AG04450 (cell line): ENCODE results near the gene LRRTM4. TPM values are rescaled to one million over a fixed set of nuclear protein-coding genes. Genes with fewer than 3 reads are reported as not detected.

ENCODE experiments used
- CTCF ChIA-PET: fragments of 300-600, 350-600 bp; formaldehyde crosslinking; extraction: SDS; loops from one replicate; lab custom pipeline; 2022; ENCODE audit warnings: antibody characterized with exemption, inconsistent platforms; lab: Charles Lee
- POLR2A ChIA-PET: fragments of 350-600 bp; formaldehyde crosslinking; extraction: SDS; loops from one replicate; lab custom pipeline; 2021; ENCODE audit warnings: antibody characterized with exemption, inconsistent platforms; lab: Yijun Ruan, JAX
- DNase-seq: peaks from one replicate; pipeline ENCODE4 v3.0.0-alpha.2; 2011; ENCODE audit warnings: low read depth, low spot score
- H3K27ac ChIP-seq: one replicate; pipeline ENCODE4 v1.5.1; 2012; ENCODE audit warnings: low read depth, low read length, control low read depth
- H3K27me3 ChIP-seq: one replicate; pipeline ENCODE4 v1.6.0; 2012; ENCODE audit warnings: low read length; ENCODE audit not compliant: control insufficient read depth, insufficient read depth
- H3K4me3 ChIP-seq: 2 replicates; pipeline ENCODE4 v1.5.1; 2011; ENCODE audit warnings: mild to moderate bottlenecking, low read depth, low read length, control low read depth
- H3K9me3 ChIP-seq: 2 replicates; pipeline ENCODE4 v1.5.1; 2012; ENCODE audit warnings: low read length; ENCODE audit not compliant: control insufficient read depth, insufficient read depth
- polyA plus RNA-seq: library from polyadenylated mRNA; depleted of rRNA; stranded (reverse); fragments of >200 nt; gene quantifications from 2 replicates; pipeline ENCODE4 v1.2.3, GENCODE V29; 2011
- TF ChIP-seq, protein P1 (sequence below): IDR thresholded peaks from 2 replicates; pipeline ENCODE4 v1.5.1; 2011; ENCODE audit warnings: low read depth, low read length, control low read depth, inconsistent platforms

LRRTM4 gene
- polyA plus RNA-seq, 1 experiment, result not detected

GRCh38 chr2:76938153-76938552 lies 584.0 kb downstream of the LRRTM4 start:
- H3K27me3 ChIP-seq, result no peaks in the 10 kb centered on the region
- H3K4me3 ChIP-seq, result no peak overlapping the region
- H3K9me3 ChIP-seq, result no peaks in the 10 kb centered on the region
- DNase-seq, result no peak
- TF ChIP-seq, protein P1, sequence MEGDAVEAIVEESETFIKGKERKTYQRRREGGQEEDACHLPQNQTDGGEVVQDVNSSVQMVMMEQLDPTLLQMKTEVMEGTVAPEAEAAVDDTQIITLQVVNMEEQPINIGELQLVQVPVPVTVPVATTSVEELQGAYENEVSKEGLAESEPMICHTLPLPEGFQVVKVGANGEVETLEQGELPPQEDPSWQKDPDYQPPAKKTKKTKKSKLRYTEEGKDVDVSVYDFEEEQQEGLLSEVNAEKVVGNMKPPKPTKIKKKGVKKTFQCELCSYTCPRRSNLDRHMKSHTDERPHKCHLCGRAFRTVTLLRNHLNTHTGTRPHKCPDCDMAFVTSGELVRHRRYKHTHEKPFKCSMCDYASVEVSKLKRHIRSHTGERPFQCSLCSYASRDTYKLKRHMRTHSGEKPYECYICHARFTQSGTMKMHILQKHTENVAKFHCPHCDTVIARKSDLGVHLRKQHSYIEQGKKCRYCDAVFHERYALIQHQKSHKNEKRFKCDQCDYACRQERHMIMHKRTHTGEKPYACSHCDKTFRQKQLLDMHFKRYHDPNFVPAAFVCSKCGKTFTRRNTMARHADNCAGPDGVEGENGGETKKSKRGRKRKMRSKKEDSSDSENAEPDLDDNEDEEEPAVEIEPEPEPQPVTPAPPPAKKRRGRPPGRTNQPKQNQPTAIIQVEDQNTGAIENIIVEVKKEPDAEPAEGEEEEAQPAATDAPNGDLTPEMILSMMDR, result no peak
- H3K27ac ChIP-seq, result no peak overlapping the region
- ChIA-PET CTCF (no interaction called here), POLR2A (no interaction called here)

GRCh38 chr2:76932550-76932949 lies 589.6 kb downstream of the LRRTM4 start:
- no peaks in the 10 kb centered on the region for H3K9me3 ChIP-seq
- CTCF ChIA-PET, result no interaction called here
- no peak overlapping the region for H3K4me3 ChIP-seq
- no peak overlapping the region for H3K27ac ChIP-seq
- DNase-seq, result no peak
- TF ChIP-seq, protein P1, result no peak
- H3K27me3 ChIP-seq, result no peaks in the 10 kb centered on the region
- POLR2A ChIA-PET, result no interaction called here

DNA sequence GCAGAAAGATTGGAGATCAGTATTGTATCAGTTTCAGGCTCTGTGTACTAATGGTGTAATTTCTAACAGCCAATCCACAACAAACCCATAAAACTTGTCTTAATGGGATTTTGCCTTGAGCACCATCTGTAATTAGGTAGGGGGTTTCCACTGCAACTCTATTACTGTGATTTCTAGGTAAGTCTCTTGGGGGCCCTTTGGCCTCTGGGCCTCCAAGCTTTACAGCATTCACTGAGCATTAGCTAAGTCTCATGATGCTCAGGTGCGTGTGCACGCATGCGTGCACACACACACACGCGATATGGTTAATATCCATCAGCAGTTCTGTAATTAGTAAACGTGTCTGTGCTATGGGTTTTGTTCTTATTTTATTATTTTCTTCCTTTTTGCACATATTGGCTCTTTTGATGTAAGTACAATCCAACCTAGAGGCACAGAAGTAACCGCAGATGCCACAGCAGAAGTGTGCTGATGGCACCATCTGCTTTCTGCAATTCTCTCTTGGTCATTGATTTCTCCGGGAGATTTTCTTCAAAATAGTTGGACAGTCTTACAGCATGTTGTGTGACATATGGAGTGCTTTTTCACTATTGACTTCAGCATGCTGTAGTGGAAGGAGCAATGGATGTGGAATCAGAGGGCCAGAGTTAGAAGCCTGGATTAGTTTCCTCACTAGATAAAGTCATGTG lies 592.0 kb downstream of the LRRTM4 start:
- Histone ChIP-seq H3K4me3 (no peak overlapping the region), H3K27ac (no peak overlapping the region), H3K27me3 (no peaks in the 10 kb centered on the region), H3K9me3 (no peaks in the 10 kb centered on the region)
- CTCF ChIA-PET, result no interaction called here
- POLR2A ChIA-PET, result no interaction called here
- TF ChIP-seq, protein P1, result no peak
- no peak for DNase-seq

DNA sequence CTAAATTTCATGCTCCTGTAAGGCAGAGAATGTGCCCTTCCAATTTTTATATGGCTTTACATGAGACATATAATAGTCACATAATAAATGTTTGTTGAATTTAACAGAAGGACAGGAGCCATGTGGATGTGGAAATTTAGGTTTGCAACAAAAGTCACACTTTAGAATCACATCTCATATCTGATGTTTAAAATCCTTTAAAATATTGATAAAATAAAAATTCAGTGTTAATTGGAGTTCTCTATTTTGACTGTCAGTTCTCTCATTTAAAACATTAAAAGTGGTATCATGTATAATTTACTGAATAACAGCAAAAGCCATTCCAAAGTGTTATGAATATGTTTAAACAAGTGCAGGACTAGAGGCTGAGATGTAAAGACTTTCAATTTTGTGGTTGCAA lies 594.1 kb downstream of the LRRTM4 start:
- H3K27ac ChIP-seq, result no peak overlapping the region
- H3K9me3 ChIP-seq, result no peaks in the 10 kb centered on the region
- ChIA-PET POLR2A (no interaction called here), CTCF (no interaction called here)
- TF ChIP-seq, protein P1, result no peak
- H3K27me3 ChIP-seq, result no peaks in the 10 kb centered on the region
- no peak for DNase-seq
- no peak overlapping the region for H3K4me3 ChIP-seq

DNA sequence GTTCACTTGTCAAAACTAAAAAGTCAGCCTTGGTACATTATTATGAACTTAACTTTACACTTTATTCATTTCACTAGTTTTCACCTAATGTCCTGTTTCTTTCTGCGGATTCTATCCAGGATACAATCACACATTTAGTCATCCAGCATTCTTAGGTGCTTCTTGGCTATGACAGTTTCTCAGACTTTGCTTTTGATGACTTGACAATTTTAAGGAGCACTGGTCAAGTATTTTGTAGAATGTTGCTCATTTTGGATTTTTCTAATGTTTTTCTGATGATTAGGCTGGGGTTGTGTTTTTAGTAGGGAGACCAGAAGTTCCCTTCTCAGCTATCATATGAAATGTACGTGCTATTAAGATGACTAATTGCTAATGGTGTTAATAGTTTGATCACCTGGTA lies 601.2 kb downstream of the LRRTM4 start:
- TF ChIP-seq, protein P1, result no peak
- no peak overlapping the region for H3K27ac ChIP-seq
- H3K9me3 ChIP-seq, result no peaks in the 10 kb centered on the region
- H3K27me3 ChIP-seq, result no peaks in the 10 kb centered on the region
- H3K4me3 ChIP-seq, result no peak overlapping the region
- ChIA-PET CTCF (no interaction called here), POLR2A (no interaction called here)
- no peak for DNase-seq
